H1 (cell line): Measurements from ENCODE around the gene VCPKMT. TPM values are rescaled to one million over a fixed set of nuclear protein-coding genes. Genes with fewer than 3 reads are reported as not detected.

Source experiments
- CTCF ChIA-PET: fragments of 300-600 bp; sonication (Branson Sonifier 250); formaldehyde crosslinking; loops from one replicate; lab custom pipeline; 2021; ENCODE audit not compliant: partially characterized antibody; lab: Charles Lee
- POLR2A ChIA-PET: fragments of 300-600 bp; sonication (Branson Sonifier 250); formaldehyde crosslinking; loops from one replicate; lab custom pipeline; 2021; ENCODE audit warnings: inconsistent platforms; ENCODE audit not compliant: partially characterized antibody; lab: Charles Lee
- DNase-seq, 2 experiments: peaks; one replicate each; pipeline versions ENCODE4 v3.0.0 to v3.0.0-alpha.2; 2010 to 2022; ENCODE audit warnings: low spot score in 2 of 2, low read depth in 1 of 2, mixed read lengths in 1 of 2
- FAIRE-seq: peaks from 2 replicates; lab custom pipeline; 2011; peaks lifted over from hg19 to GRCh38; lab: Jason Lieb, UNC
- H2AFZ ChIP-seq: 2 replicates; pipeline ENCODE4 v1.8.1; 2012; ENCODE audit warnings: low read length, inconsistent platforms
- H2AK5ac ChIP-seq: 2 replicates; pipeline ENCODE4 v1.6.1; 2013; ENCODE audit warnings: low read depth, low read length
- H2BK120ac ChIP-seq: replicated peaks from 2 replicates; pipeline ENCODE3; 2013; ENCODE audit warnings: low read depth, low read length, inconsistent platforms
- H2BK12ac ChIP-seq: 2 replicates; pipeline ENCODE4 v1.6.1; 2013; ENCODE audit warnings: low read depth, low read length
- H2BK15ac ChIP-seq: 2 replicates; pipeline ENCODE4 v1.6.1; 2013; ENCODE audit warnings: low read length
- H2BK20ac ChIP-seq: 2 replicates; pipeline ENCODE4 v1.6.1; 2013; ENCODE audit warnings: low read length
- H2BK5ac ChIP-seq: 2 replicates; pipeline ENCODE4 v1.6.1; 2013; ENCODE audit warnings: low read depth, low read length
- H3K14ac ChIP-seq: 2 replicates; pipeline ENCODE4 v1.6.1; 2013; ENCODE audit warnings: inconsistent platforms; ENCODE audit not compliant: insufficient read length
- H3K18ac ChIP-seq: 2 replicates; pipeline ENCODE4 v1.6.1; 2013; ENCODE audit warnings: low read length; ENCODE audit errors: extremely low read depth
- H3K23ac ChIP-seq: 2 replicates; pipeline ENCODE4 v1.6.1; 2013; ENCODE audit warnings: inconsistent platforms; ENCODE audit not compliant: insufficient read length
- H3K23me2 ChIP-seq: 2 replicates; pipeline ENCODE4 v1.6.1; 2013; ENCODE audit warnings: low read depth, low read length
- H3K27ac ChIP-seq: 2 replicates; pipeline ENCODE4 v1.6.1; 2011; ENCODE audit warnings: low read depth, low read length, inconsistent platforms
- H3K27me3 ChIP-seq, 4 experiments: replicated peaks in 1 of 4; 1 replicate in 1 of 4; 2 replicates in 3 of 4; pipeline versions ENCODE4 v1.6.1 to v1.8.1; 2011 to 2013; ENCODE audit warnings: low read length in 3 of 4, mild to moderate bottlenecking in 3 of 4, inconsistent platforms in 2 of 4, mixed read lengths in 2 of 4, moderate library complexity in 1 of 4; ENCODE audit not compliant: control insufficient read depth in 3 of 4, insufficient read depth in 3 of 4; ENCODE audit errors: extremely low read depth in 1 of 4
- H3K36me3 ChIP-seq, 4 experiments: 2 replicates each; pipeline versions ENCODE4 v1.6.1 to v1.8.1; 2011 to 2013; ENCODE audit warnings: mild to moderate bottlenecking in 4 of 4, low read length in 3 of 4, moderate library complexity in 2 of 4, control low read depth in 1 of 4, inconsistent platforms in 1 of 4; ENCODE audit not compliant: insufficient read depth in 4 of 4, control insufficient read depth in 2 of 4
- H3K4ac ChIP-seq: replicated peaks from 2 replicates; pipeline ENCODE3; 2013; ENCODE audit warnings: low read length, low read depth, mixed read lengths, inconsistent platforms; ENCODE audit not compliant: insufficient read length
- H3K4me1 ChIP-seq, 4 experiments: replicated peaks in 1 of 4; 1 replicate in 1 of 4; 2 replicates in 3 of 4; pipeline versions ENCODE4 v1.6.1 to v1.8.1; 2011 to 2013; ENCODE audit warnings: low read length in 3 of 4, inconsistent platforms in 2 of 4, mixed read lengths in 1 of 4; ENCODE audit not compliant: insufficient read depth in 4 of 4, control insufficient read depth in 3 of 4
- H3K4me2 ChIP-seq, 2 experiments: 2 replicates each; pipeline versions ENCODE4 v1.6.1 to v1.8.1; 2011 to 2013; ENCODE audit warnings: low read depth in 2 of 2, low read length in 2 of 2, control low read depth in 1 of 2, inconsistent platforms in 1 of 2, mild to moderate bottlenecking in 1 of 2; ENCODE audit not compliant: insufficient read depth in 1 of 2
- H3K4me3 ChIP-seq, 4 experiments: fragments of 200-600, 300-600 bp in 1 of 4; sonication (generic), shearing (Covaris generic), sonication (Bioruptor Twin) in 1 of 4; 2 replicates each; pipeline versions ENCODE4 v1.5.1 to v1.8.1; 2011 to 2016; ENCODE audit warnings: low read length in 4 of 4, low read depth in 3 of 4, control low read depth in 2 of 4, inconsistent platforms in 2 of 4, mild to moderate bottlenecking in 2 of 4, mixed read lengths in 1 of 4, moderate library complexity in 1 of 4; ENCODE audit not compliant: insufficient read depth in 2 of 4; ENCODE audit errors: extremely low read depth in 1 of 4
- H3K56ac ChIP-seq: replicated peaks from 2 replicates; pipeline ENCODE3; 2013; ENCODE audit warnings: low read depth, mild to moderate bottlenecking, mixed read lengths, low read length, inconsistent platforms; ENCODE audit not compliant: insufficient read length
- H3K79me1 ChIP-seq: 2 replicates; pipeline ENCODE4 v1.6.1; 2013; ENCODE audit warnings: low read depth, low read length, control low read depth
- H3K79me2 ChIP-seq, 2 experiments: 2 replicates each; pipeline versions ENCODE4 v1.6.1 to v1.8.1; 2012 to 2013; ENCODE audit warnings: low read length in 2 of 2, mild to moderate bottlenecking in 2 of 2, inconsistent platforms in 1 of 2; ENCODE audit not compliant: insufficient read depth in 2 of 2, control insufficient read depth in 1 of 2
- H3K9ac ChIP-seq, 4 experiments: replicated peaks in 1 of 4; 1 replicate in 1 of 4; 2 replicates in 3 of 4; pipeline versions ENCODE4 v1.6.1 to v1.8.1; 2011 to 2013; ENCODE audit warnings: low read depth in 3 of 4, low read length in 3 of 4, control low read depth in 2 of 4, mild to moderate bottlenecking in 2 of 4, moderate library complexity in 2 of 4, inconsistent platforms in 1 of 4; ENCODE audit errors: extremely low read depth in 1 of 4
- H3K9me3 ChIP-seq, 2 experiments: 2 replicates each; pipeline versions ENCODE4 v1.6.1 to v1.8.1; 2012 to 2013; ENCODE audit warnings: mild to moderate bottlenecking in 2 of 2, moderate library complexity in 2 of 2, control low read depth in 1 of 2, inconsistent platforms in 1 of 2, low read depth in 1 of 2, low read length in 1 of 2, mixed read lengths in 1 of 2; ENCODE audit not compliant: insufficient read depth in 2 of 2
- H4K20me1 ChIP-seq, 2 experiments: replicated peaks in 1 of 2; 2 replicates each; pipeline versions ENCODE3 to v1.8.1; 2011 to 2013; ENCODE audit warnings: inconsistent platforms in 2 of 2, low read length in 2 of 2, mild to moderate bottlenecking in 1 of 2; ENCODE audit not compliant: insufficient read depth in 2 of 2, control insufficient read depth in 1 of 2
- H4K5ac ChIP-seq: 2 replicates; pipeline ENCODE4 v1.6.1; 2013; ENCODE audit warnings: low read length, low read depth, mixed read lengths, inconsistent platforms; ENCODE audit not compliant: insufficient read length
- H4K8ac ChIP-seq: 2 replicates; pipeline ENCODE4 v1.8.0; 2013; ENCODE audit warnings: mild to moderate bottlenecking, moderate library complexity, low read length, inconsistent platforms; ENCODE audit not compliant: insufficient read depth; ENCODE audit errors: extremely low read depth
- H4K91ac ChIP-seq: replicated peaks from 2 replicates; pipeline ENCODE3; 2013; ENCODE audit warnings: low read length, mixed read lengths, inconsistent platforms; ENCODE audit not compliant: insufficient read length
- ASH2L ChIP-seq: fragments of 200-600, 300-600 bp; sonication (generic); IDR thresholded peaks from one replicate; pipeline ENCODE4 v1.7.1; 2017; ENCODE audit warnings: low read length
- CHD1 ChIP-seq: IDR thresholded peaks from 2 replicates; pipeline ENCODE4 v1.6.1; 2012; ENCODE audit warnings: low read depth, low read length, improper control_type of control experiment
- HDAC6 ChIP-seq: IDR thresholded peaks from one replicate; pipeline ENCODE4 v1.7.1; 2012; ENCODE audit warnings: low read depth, mild to moderate bottlenecking, inconsistent platforms, low read length, moderate library complexity
- MAFK ChIP-seq: IDR thresholded peaks from 2 replicates; pipeline ENCODE4 v1.6.1; 2012; ENCODE audit warnings: low read depth, mild to moderate bottlenecking, improper control_type of control experiment, low read length
- NRF1 ChIP-seq: IDR thresholded peaks from 2 replicates; pipeline ENCODE4 v1.6.1; 2011; ENCODE audit warnings: mild to moderate bottlenecking, low read depth, low read length, improper control_type of control experiment
- POLR2AphosphoS5 ChIP-seq: IDR thresholded peaks from 2 replicates; pipeline ENCODE4 v1.6.1; 2011; ENCODE audit warnings: low read depth, low read length
- RFX5 ChIP-seq: IDR thresholded peaks from 2 replicates; pipeline ENCODE4 v1.6.1; 2011; ENCODE audit warnings: low read depth, low read length, improper control_type of control experiment, borderline replicate concordance
- RNF2 ChIP-seq: fragments of 200-900, 300-1000 bp; sonication (generic); IDR thresholded peaks from 2 replicates; pipeline ENCODE4 v1.7.1; 2016; ENCODE audit warnings: borderline replicate concordance, low read depth, mild to moderate bottlenecking, antibody characterized with exemption, low read length; ENCODE audit not compliant: poor library complexity, severe bottlenecking; ENCODE audit errors: missing control alignments
- SP1 ChIP-seq: IDR thresholded peaks from 2 replicates; pipeline ENCODE4 v1.6.1; 2011; ENCODE audit warnings: low read depth, low read length
- SRF ChIP-seq: IDR thresholded peaks from 2 replicates; pipeline ENCODE4 v1.6.1; 2011; ENCODE audit warnings: mild to moderate bottlenecking, low read depth, low read length, moderate library complexity
- SUZ12 ChIP-seq: fragments of 200-600 bp; sonication (generic); IDR thresholded peaks from 2 replicates; pipeline ENCODE4 v1.6.1; 2012; ENCODE audit warnings: mild to moderate bottlenecking, inconsistent platforms, low read length, moderate library complexity, mixed read lengths
- TAF1 ChIP-seq: IDR thresholded peaks from 2 replicates; pipeline ENCODE4 v1.6.1; 2011; ENCODE audit warnings: mild to moderate bottlenecking, low read depth, low read length
- TAF7 ChIP-seq: optimal IDR thresholded peaks from 2 replicates; pipeline ENCODE3; 2011; ENCODE audit warnings: low read depth, mild to moderate bottlenecking, inconsistent platforms, low read length, moderate library complexity, borderline replicate concordance
- TEAD4 ChIP-seq: IDR thresholded peaks from 2 replicates; pipeline ENCODE4 v1.6.1; 2012; ENCODE audit warnings: low read depth, low read length, inconsistent platforms, mixed read lengths
- WGBS, 2 experiments: shearing (Covaris generic) in 1 of 2; methylation state at CpG; one replicate each; pipeline versions ENCODE4 v1.1.6 to v1.1.7; 2013 to 2015; ENCODE audit warnings: low lambda C conversion rate in 2 of 2, mixed read lengths in 2 of 2, inconsistent platforms in 1 of 2, low coverage in 1 of 2, missing lambda C conversion rate in 1 of 2; ENCODE audit not compliant: insufficient replicate concordance in 2 of 2, insufficient coverage in 1 of 2, insufficient read length in 1 of 2; ENCODE audit errors: extremely low coverage in 1 of 2, missing lambda C conversion rate in 1 of 2; 5-methylcytosine and 5-hydroxymethylcytosine counted together
- polyA plus RNA-seq, 7 experiments: library from polyadenylated mRNA; depleted of rRNA in 3 of 7; stranded (reverse) in 5 of 7; unstranded in 2 of 7; fragments of >200 nt in 5 of 7; fragments of 200-250 nt in 2 of 7; gene quantifications; 1 replicate in 5 of 7; 2 replicates in 1 of 7; 4 replicates in 1 of 7; pipeline versions ENCODE4 v1.2.1 to v1.2.3, GENCODE V29; 2011 to 2013; ENCODE audit warnings: missing spikeins in 2 of 7, mixed read lengths in 2 of 7
- total RNA-seq: library from RNA; stranded (reverse); fragmentation: NEBNext Ultra II Directional; extraction: Animal tissue kit (Norgen Biotek cat#: 25700); gene quantifications from 2 replicates; pipeline ENCODE4 v1.2.1, GENCODE V29; 2021
- TF ChIP-seq, protein P1 (sequence below): IDR thresholded peaks from 2 replicates; pipeline ENCODE4 v1.6.1; 2011; ENCODE audit warnings: low read depth, mild to moderate bottlenecking, low read length; ENCODE audit not compliant: insufficient read depth

The VCPKMT gene
- total and polyA plus RNA-seq, 2 of the 8 experiments (the other 6 are each of a cell fraction or from before 2014, with no cell fraction given): 3.8 to 7.1 TPM

DNA sequence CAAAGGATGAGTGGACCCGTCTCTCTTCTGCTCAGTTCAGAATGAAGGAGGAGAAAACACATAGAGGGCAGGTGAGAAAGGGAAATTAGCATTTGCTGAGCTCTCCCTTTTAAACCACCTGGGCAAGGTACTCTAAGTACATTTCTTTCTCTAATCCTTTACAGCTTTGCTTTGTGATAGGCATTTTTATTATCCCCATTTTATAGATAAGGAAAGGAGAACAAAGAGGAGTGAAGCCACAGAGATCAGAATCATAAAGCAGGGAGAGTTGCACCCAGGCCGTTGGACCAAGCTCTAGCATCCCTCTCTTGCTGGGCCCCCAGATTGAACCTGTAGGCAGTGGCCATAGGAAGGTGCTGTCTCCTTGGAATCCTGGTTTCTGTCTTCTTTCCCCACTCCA, 47.0 kb downstream of the VCPKMT start:
- no peaks in the 10 kb centered on the region for H3K23me2 ChIP-seq
- no peak overlapping the region for H3K9ac ChIP-seq
- POLR2A ChIA-PET: no interaction called here
- H4K8ac ChIP-seq: no peak overlapping the region
- no peak overlapping the region for H3K4me3 ChIP-seq
- H2BK15ac ChIP-seq: no peak overlapping the region
- H3K27me3 ChIP-seq: no peaks in the 10 kb centered on the region
- H2AK5ac ChIP-seq: no peak overlapping the region
- H4K91ac ChIP-seq: no peak overlapping the region
- CTCF ChIA-PET: interaction anchor here (0.7 to 2.5 kb wide), 4 partner anchors 9 to 258 kb away, joined by 4 to 10 read pairs (median 6); no protein-coding TSS in a partner anchor
- H3K14ac ChIP-seq: no peak overlapping the region
- no peak overlapping the region for H2BK12ac ChIP-seq
- H3K79me2 ChIP-seq: no peaks in the 10 kb centered on the region
- no peak overlapping the region for H3K4ac ChIP-seq
- no peak overlapping the region for H2BK5ac ChIP-seq
- H2BK20ac ChIP-seq: no peak overlapping the region
- no peaks in the 10 kb centered on the region for H4K20me1 ChIP-seq
- no peak overlapping the region for H3K23ac ChIP-seq
- no peak overlapping the region for H3K27ac ChIP-seq
- H3K56ac ChIP-seq: no peak overlapping the region
- H2AFZ ChIP-seq: no peak overlapping the region
- WGBS, 2 experiments: 63% methylated on average over 2 of the region's 2 CpGs; no CpG with 5 or more reads in 1 of the 2 experiments
- no peak overlapping the region for H3K4me2 ChIP-seq
- H3K79me1 ChIP-seq: no peaks in the 10 kb centered on the region
- no peak overlapping the region for H4K5ac ChIP-seq
- FAIRE-seq (no peak), DNase-seq (no peak)
- H3K4me1 ChIP-seq: no peaks in the 10 kb centered on the region
- no peaks in the 10 kb centered on the region for H3K36me3 ChIP-seq
- H3K9me3 ChIP-seq: no peaks in the 10 kb centered on the region
- H3K18ac ChIP-seq: no peak overlapping the region
- H2BK120ac ChIP-seq: no peak overlapping the region
- TF ChIP-seq TEAD4 (no peak), SP1 (no peak), NRF1 (no peak), TAF1 (no peak), HDAC6 (no peak), ASH2L (no peak), RNF2 (no peak), TAF7 (no peak), RFX5 (no peak), POLR2AphosphoS5 (no peak), MAFK (no peak), SRF (no peak), CHD1 (no peak), SUZ12 (no peak)
- TF ChIP-seq, protein P1, sequence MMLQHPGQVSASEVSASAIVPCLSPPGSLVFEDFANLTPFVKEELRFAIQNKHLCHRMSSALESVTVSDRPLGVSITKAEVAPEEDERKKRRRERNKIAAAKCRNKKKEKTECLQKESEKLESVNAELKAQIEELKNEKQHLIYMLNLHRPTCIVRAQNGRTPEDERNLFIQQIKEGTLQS: no peak
